ENCODE measurements around the gene C5orf47. TPM values are rescaled to one million over a fixed set of nuclear protein-coding genes. Genes with fewer than 3 reads are reported as not detected.

The C5orf47 gene
- polyA plus RNA-seq, 1 donor (not counting 4 experiments of a cell fraction or from before 2014, with no cell fraction given), result 0.03 TPM

DNA sequence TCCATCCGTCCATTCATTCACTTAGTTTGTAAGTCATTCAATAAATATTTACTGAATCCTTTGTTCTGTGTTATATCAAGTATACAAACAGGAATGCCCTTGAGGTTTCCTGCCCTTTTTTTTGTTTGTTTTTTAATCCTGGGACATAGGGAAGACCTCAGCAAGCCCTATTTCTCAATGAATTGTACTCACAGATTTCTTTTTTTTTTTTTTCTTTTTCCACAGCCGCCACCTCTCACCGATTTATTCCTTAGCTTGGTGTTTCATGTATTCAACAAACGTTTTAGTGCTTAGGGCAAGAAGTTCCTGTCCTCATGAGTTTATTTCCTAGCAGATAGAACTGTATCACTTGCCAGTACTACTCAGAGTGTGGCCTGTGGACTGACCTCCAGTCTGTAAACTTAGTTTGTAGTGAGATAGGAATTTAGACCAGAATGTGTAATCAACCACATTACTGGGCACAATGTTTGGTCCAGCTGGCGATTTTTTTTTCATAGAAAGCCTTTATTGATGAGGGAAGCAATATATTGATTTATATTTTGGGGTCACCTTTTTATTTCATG is 35.4 kb upstream of the C5orf47 start:
- H3K9me1 ChIP-seq (ENCODE audit: control insufficient read depth, extremely low read depth, insufficient read depth, low read length), result no peaks in the 10 kb centered on the region
- H3K4me1 ChIP-seq (ENCODE audit: control insufficient read depth, extremely low read depth, insufficient read depth, low read length), result no peaks in the 10 kb centered on the region
- DNase-seq (ENCODE audit: low read depth, low spot score) (no peak), FAIRE-seq (no peak)
- H2AFZ ChIP-seq (ENCODE audit: control insufficient read depth, low read length), result no peak overlapping the region
- H3K4me2 ChIP-seq (ENCODE audit: control insufficient read depth, extremely low read depth, insufficient read depth, low read depth, low read length), result no peak overlapping the region
- no peak overlapping the region for H3K9ac ChIP-seq (ENCODE audit: control insufficient read depth, extremely low read depth, insufficient read depth, low read length)
- TF ChIP-seq, protein P1, sequence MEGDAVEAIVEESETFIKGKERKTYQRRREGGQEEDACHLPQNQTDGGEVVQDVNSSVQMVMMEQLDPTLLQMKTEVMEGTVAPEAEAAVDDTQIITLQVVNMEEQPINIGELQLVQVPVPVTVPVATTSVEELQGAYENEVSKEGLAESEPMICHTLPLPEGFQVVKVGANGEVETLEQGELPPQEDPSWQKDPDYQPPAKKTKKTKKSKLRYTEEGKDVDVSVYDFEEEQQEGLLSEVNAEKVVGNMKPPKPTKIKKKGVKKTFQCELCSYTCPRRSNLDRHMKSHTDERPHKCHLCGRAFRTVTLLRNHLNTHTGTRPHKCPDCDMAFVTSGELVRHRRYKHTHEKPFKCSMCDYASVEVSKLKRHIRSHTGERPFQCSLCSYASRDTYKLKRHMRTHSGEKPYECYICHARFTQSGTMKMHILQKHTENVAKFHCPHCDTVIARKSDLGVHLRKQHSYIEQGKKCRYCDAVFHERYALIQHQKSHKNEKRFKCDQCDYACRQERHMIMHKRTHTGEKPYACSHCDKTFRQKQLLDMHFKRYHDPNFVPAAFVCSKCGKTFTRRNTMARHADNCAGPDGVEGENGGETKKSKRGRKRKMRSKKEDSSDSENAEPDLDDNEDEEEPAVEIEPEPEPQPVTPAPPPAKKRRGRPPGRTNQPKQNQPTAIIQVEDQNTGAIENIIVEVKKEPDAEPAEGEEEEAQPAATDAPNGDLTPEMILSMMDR (optimal IDR thresholded peaks at IDR 0.05 in 1 of 3, IDR thresholded peaks at IDR 0.05 in 1 of 3, conservative IDR thresholded peaks at IDR 0.05 in 1 of 3; ENCODE audit: extremely low read depth in 1 of 3, insufficient read depth in 2 of 3, low read length in 3 of 3), result no peak
- TF ChIP-seq EZH2 (IDR thresholded peaks at IDR 0.05; ENCODE audit: low read length), result no peak
- dilution Hi-C loops (cut with MboI; ENCODE audit: extremely low pct_ligation_motif_present, low sequenced_read_pairs), result no loop called here
- H3K9me3 ChIP-seq (ENCODE audit: control insufficient read depth, low read depth, low read length), result no peaks in the 10 kb centered on the region
- H3K36me3 ChIP-seq (ENCODE audit: control insufficient read depth in 2 of 2, extremely low read depth in 1 of 2, insufficient read depth in 2 of 2, low read length in 2 of 2), result peaks cover 5 to 23% of the 10 kb centered on the region in 2 experiments
- no peaks in the 10 kb centered on the region for H3K27me3 ChIP-seq (ENCODE audit: control insufficient read depth, extremely low read depth, insufficient read depth, low read length)
- H4K20me1 ChIP-seq (ENCODE audit: control insufficient read depth, extremely low read depth, insufficient read depth, low read length), result no peaks in the 10 kb centered on the region
- no peak overlapping the region for H3K4me3 ChIP-seq (ENCODE audit: control insufficient read depth in 2 of 3, extremely low read depth in 1 of 3, insufficient read depth in 2 of 3, low read depth in 1 of 3, low read length in 3 of 3)
- H3K27ac ChIP-seq (ENCODE audit: control insufficient read depth, insufficient read depth, low read length), result no peak overlapping the region
- no peaks in the 10 kb centered on the region for H3K79me2 ChIP-seq (ENCODE audit: control insufficient read depth, insufficient read depth, low read length)

DNA sequence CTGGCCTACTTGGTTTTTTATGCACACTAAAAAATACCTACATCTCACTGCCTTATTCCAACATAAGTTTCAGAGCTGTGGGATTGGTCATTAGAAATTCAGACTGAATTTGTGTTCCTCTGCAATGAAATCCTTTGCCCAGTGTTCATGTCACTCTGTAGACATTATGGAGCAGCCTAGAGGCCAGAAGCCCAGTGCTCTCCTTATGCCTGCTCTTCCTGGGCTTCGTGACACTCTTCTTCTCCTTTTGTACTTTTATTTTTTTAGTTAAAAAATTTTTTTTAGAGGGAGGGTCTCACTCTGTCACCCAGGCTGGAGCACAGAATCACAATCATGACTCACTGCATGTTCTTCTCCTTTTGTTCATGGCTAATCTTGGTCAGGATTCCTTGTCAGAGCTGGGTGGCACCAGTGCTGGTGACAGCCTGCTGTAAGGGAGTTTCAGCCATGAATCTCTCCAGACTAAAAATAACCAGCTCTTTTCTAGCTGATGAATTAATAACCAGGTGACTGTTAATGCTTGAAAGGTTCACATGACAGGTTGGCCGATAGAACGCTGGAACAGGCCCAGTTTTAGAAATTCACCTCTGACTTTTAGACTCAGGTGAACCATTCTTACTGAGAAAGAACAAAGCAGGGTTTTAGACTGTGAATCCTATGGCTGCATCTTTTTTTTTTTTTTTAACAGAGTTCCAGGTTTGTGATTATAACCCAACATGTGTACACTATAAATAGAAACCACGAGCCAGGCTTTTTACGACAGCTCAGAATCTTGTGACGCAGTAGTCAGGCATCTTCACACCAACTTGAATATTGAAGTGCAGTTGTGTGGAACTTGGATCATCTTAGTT is 34.1 kb upstream of the C5orf47 start:
- TF ChIP-seq, protein P1 (optimal IDR thresholded peaks at IDR 0.05 in 1 of 3, IDR thresholded peaks at IDR 0.05 in 1 of 3, conservative IDR thresholded peaks at IDR 0.05 in 1 of 3; ENCODE audit: extremely low read depth in 1 of 3, insufficient read depth in 2 of 3, low read length in 3 of 3), result no peak
- TF ChIP-seq EZH2 (IDR thresholded peaks at IDR 0.05; ENCODE audit: low read length), result no peak
- dilution Hi-C loops (cut with MboI; ENCODE audit: extremely low pct_ligation_motif_present, low sequenced_read_pairs), result no loop called here
- peaks cover 5 to 19% of the 10 kb centered on the region in 2 experiments for H3K36me3 ChIP-seq (ENCODE audit: control insufficient read depth in 2 of 2, extremely low read depth in 1 of 2, insufficient read depth in 2 of 2, low read length in 2 of 2)
- no peaks in the 10 kb centered on the region for H3K4me1 ChIP-seq (ENCODE audit: control insufficient read depth, extremely low read depth, insufficient read depth, low read length)
- no peak overlapping the region for H3K9ac ChIP-seq (ENCODE audit: control insufficient read depth, extremely low read depth, insufficient read depth, low read length)
- FAIRE-seq (no peak), DNase-seq (ENCODE audit: low read depth, low spot score) (no peak)
- no peak overlapping the region for H3K4me2 ChIP-seq (ENCODE audit: control insufficient read depth, extremely low read depth, insufficient read depth, low read depth, low read length)
- no peaks in the 10 kb centered on the region for H3K27me3 ChIP-seq (ENCODE audit: control insufficient read depth, extremely low read depth, insufficient read depth, low read length)
- no peak overlapping the region for H2AFZ ChIP-seq (ENCODE audit: control insufficient read depth, low read length)
- H3K4me3 ChIP-seq (ENCODE audit: control insufficient read depth in 2 of 3, extremely low read depth in 1 of 3, insufficient read depth in 2 of 3, low read depth in 1 of 3, low read length in 3 of 3), result no peak overlapping the region
- no peaks in the 10 kb centered on the region for H3K79me2 ChIP-seq (ENCODE audit: control insufficient read depth, insufficient read depth, low read length)
- no peak overlapping the region for H3K27ac ChIP-seq (ENCODE audit: control insufficient read depth, insufficient read depth, low read length)
- no peaks in the 10 kb centered on the region for H4K20me1 ChIP-seq (ENCODE audit: control insufficient read depth, extremely low read depth, insufficient read depth, low read length)
- no peaks in the 10 kb centered on the region for H3K9me1 ChIP-seq (ENCODE audit: control insufficient read depth, extremely low read depth, insufficient read depth, low read length)
- H3K9me3 ChIP-seq (ENCODE audit: control insufficient read depth, low read depth, low read length), result no peaks in the 10 kb centered on the region

Measured in keratinocyte (primary cell).